NB4 (cell line): ENCODE data around the gene CNTNAP2.

Experiments used
- CTCF ChIP-seq: IDR thresholded peaks from one replicate; pipeline ENCODE4 v1.5.1; 2012; ENCODE audit warnings: low read depth, low read length
- POLR2A ChIP-seq: IDR thresholded peaks from 2 replicates; pipeline ENCODE4 v1.6.1; 2011; ENCODE audit warnings: mild to moderate bottlenecking; ENCODE audit not compliant: insufficient read length; ENCODE audit errors: extremely low read depth

DNA sequence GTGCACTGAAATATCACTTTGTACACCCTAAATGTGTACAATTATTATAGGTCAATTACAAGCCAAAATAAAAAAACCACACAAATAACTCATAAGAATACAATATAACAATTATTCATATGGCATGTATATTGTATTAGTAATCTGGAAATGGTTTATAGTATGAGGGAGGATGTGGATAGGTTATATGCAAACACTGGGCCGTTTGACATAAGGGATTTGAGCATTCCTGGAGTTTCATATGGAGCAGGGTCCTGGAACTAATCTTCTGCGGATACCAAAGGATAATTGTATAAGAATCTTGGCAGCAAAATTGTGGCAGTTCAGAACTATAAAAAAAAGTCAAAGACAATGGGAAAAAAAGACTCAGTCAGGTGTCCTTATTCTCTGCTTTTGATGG lies 619.4 kb downstream of the CNTNAP2 start:
- TF ChIP-seq POLR2A (no peak), CTCF (no peak)
